SK-N-SH treated with all-trans-retinoic acid at 6 μM for 48 hours (cell line): ENCODE data around the gene TM4SF5.

Source experiments
- ESRRG ChIP-seq: fragments of 250-450 bp; sonication (Bioruptor Pico); IDR thresholded peaks from 2 replicates; pipeline ENCODE4 v1.6.1; 2021; ENCODE audit warnings: mild to moderate bottlenecking
- GLIS3 ChIP-seq: fragments of 250-450 bp; sonication (Bioruptor Pico); IDR thresholded peaks from 2 replicates; pipeline ENCODE4 v1.5.0; 2020; ENCODE audit warnings: mild to moderate bottlenecking, moderate library complexity
- OSR1 ChIP-seq: fragments of 250-450 bp; sonication (Bioruptor Pico); IDR thresholded peaks from 2 replicates; pipeline ENCODE4 v1.8.0; 2022; ENCODE audit warnings: moderate library complexity, mild to moderate bottlenecking, inconsistent platforms
- PATZ1 ChIP-seq: fragments of 250-450 bp; sonication (Bioruptor Pico); IDR thresholded peaks from 2 replicates; pipeline ENCODE4 v1.8.0; 2020; ENCODE audit warnings: mild to moderate bottlenecking, moderate library complexity, borderline replicate concordance
- POU6F1 ChIP-seq: fragments of 250-450 bp; sonication (Bioruptor Pico); IDR thresholded peaks from 2 replicates; pipeline ENCODE4 v1.8.0; 2021; ENCODE audit warnings: low read depth, mild to moderate bottlenecking, moderate library complexity, borderline replicate concordance
- PPARA ChIP-seq: fragments of 250-450 bp; sonication (Bioruptor Pico); IDR thresholded peaks from 2 replicates; pipeline ENCODE4 v1.5.0; 2020; ENCODE audit warnings: mild to moderate bottlenecking, borderline replicate concordance
- RARB ChIP-seq: fragments of 250-450 bp; sonication (Bioruptor Pico); IDR thresholded peaks from 2 replicates; pipeline ENCODE4 v1.8.0; 2021; ENCODE audit warnings: mild to moderate bottlenecking, moderate library complexity
- TOX ChIP-seq: fragments of 250-450 bp; sonication (Bioruptor Pico); IDR thresholded peaks from 2 replicates; pipeline ENCODE4 v1.8.0; 2021; ENCODE audit warnings: mild to moderate bottlenecking, moderate library complexity, borderline replicate concordance
- ZC3H10 ChIP-seq: fragments of 250-450 bp; sonication (Bioruptor Pico); IDR thresholded peaks from 2 replicates; pipeline ENCODE4 v1.5.1; 2021; ENCODE audit warnings: mild to moderate bottlenecking, moderate library complexity
- ZFP30 ChIP-seq: fragments of 450-650 bp; formaldehyde crosslinking; IDR thresholded peaks from 2 replicates; pipeline ENCODE4 v1.5.0; 2022; ENCODE audit warnings: mild to moderate bottlenecking, moderate library complexity

GRCh38 chr17:4750606-4751005 lies 21.1 kb upstream of the TM4SF5 start:
- no peak for TF ChIP-seq POU6F1 (CRISPR knock-in tag)
- TF ChIP-seq RARB (CRISPR knock-in tag), result no peak
- no peak for TF ChIP-seq GLIS3 (CRISPR knock-in tag)
- no peak for TF ChIP-seq ZFP30 (CRISPR knock-in tag)
- TF ChIP-seq OSR1 (CRISPR knock-in tag), result no peak
- TF ChIP-seq ZC3H10, result no peak
- no peak for TF ChIP-seq PPARA (CRISPR knock-in tag)
- no peak for TF ChIP-seq PATZ1 (CRISPR knock-in tag)
- no peak for TF ChIP-seq ESRRG (CRISPR knock-in tag)
- TF ChIP-seq TOX, result no peak
